Measurements from ENCODE around the gene NHERF1.

Gene NHERF1

GRCh38 chr17:74790161-74791058, 42.0 kb downstream of the NHERF1 start:
- DNase-seq: peak; percentile 20

- DNase-seq: no peak
These were observed 44.2 kb downstream of the NHERF1 start for GRCh38 chr17:74792586-74793105.

GRCh38 chr17:74795327-74796020, 47.0 kb downstream of the NHERF1 start:
- no peak for DNase-seq

GRCh38 chr17:74796211-74796610, 47.8 kb downstream of the NHERF1 start:
- DNase-seq: no peak

- no peak for DNase-seq
These were observed 48.4 kb downstream of the NHERF1 start for GRCh38 chr17:74796866-74797265.

GRCh38 chr17:74797824-74798223, 49.4 kb downstream of the NHERF1 start:
- no peak for DNase-seq

GRCh38 chr17:74798239-74798707, 49.8 kb downstream of the NHERF1 start:
- DNase-seq: no peak

- no peak for DNase-seq
These were observed 50.7 kb downstream of the NHERF1 start for GRCh38 chr17:74799097-74799496.

DNA sequence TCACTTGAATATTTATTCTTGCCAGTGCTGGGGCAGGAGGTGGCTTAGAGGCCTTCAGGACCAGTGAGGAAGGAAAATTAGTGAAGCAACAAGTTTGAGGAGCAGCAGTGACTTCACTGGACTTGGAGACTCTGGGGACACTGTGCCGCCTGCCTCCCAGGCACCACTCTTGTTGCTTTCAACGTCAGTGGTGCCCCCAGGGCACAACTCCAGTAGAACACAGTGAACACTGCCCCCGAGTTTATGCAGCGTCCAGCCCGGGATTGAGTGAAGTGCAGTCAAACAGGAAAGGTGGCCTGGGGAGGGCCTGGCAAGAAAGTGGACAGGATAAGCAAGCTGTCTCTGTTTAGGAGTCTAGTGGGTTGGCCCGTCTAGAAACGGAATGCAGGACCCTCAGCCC, 52.1 kb downstream of the NHERF1 start:
- no peak for DNase-seq

DNA sequence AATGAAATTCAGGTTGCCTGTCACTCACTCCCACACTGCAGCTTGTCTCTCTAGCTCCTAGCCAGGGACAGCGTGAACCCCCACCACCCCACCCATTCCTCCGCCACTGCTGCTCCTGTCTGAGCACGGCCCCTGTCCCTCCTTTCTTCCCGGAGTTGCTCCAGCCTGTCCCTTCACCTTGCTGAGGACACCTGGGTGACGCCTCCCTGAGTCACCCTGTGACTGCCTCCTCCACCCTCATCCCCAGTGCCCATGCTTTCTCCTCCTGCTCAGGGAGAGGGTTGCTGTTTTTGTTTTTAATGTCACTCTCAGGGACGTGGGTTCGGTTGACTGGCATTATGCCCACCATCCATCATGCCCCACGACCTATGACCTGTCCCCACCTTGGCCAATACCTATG, 53.5 kb downstream of the NHERF1 start:
- DNase-seq: no peak

DNA sequence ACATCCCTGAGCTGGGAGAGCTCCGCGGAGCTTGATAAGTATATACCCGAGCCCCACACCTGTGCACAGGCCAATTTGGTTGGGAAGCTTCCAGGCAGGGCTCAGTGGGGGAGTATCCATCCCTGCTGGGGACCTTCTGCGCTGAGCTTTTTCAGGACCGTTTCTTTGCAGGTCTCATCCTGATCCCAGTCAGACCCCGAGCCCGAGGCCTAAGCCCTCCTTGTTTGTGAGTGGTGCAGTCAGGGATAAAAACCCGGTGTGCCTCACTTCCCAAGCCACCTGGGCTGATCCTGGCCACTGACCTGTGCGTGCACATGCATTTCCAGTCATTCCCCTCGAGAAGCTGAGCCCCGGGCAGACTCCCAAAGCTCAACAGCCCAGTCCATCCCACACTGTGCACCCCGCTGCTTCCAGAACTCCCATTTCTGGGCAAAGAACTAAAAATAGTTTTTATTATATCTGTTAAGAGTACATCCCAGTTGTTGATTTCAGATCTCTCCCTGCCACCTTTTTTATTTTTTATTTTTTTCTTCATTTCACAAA, 55.0 kb downstream of the NHERF1 start:
- DNase-seq: no peak

DNA sequence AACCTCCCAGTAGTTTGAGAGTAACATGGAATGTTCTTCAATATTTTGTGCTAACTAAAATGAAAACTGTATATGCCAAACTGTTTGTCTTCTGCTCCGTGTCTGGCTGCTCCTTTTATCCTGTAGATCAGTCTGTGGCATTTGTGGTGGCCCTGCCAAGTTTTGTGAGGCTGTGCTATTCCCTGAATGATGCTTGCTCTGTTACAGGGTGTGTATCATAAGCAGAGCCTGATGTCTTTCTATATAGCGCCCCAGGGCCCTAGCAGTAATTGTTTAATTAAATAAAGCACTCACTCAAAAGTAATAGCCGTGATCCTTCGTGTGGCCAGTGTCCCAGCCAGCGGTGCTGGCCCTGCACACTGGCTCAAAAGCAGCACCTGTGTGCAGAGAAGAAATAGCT, 55.5 kb downstream of the NHERF1 start:
- DNase-seq: no peak

- DNase-seq: no peak
These were observed 56.3 kb downstream of the NHERF1 start for GRCh38 chr17:74804683-74805082.

DNA sequence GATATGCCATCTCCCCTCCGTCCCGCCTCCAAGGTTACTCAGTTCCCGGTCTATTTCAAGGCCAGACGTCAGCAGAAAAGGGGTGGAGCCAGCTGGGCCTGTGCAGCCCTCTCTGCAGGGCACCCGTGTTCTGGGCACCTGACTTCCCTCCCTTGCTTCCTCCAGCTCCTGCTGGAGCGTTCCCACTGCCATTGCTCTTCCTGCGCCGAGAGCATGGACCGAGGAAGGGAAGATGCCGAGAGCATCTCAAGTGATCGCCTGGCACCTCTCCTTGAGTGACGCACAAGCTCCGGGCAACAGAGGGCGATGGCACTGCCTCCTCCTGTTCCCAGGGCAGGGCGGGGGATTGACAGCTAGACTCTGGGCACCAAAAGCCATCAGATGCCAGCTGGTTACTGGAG, 57.2 kb downstream of the NHERF1 start:
- no peak for DNase-seq

GRCh38 chr17:74806334-74806733, 57.9 kb downstream of the NHERF1 start:
- DNase-seq: no peak

DNA sequence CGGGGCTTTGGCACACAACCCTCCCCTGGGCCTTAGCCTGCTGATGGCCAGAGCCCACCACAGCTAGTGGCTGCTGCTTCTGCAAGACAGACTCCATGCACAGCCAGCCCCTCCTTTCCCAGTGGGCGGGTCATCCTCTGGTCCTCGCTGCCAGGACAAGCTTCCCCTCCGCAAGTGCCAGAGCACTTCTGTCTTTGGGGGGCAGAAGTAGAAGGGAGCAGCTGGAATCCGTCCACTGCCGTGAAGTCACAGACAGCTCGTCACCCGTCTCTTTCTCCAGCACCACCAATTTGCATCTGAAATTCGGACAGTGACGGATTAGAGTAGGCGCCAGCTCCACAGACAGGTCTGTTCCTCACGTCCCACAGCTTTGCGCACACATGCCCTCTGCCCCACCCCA, 59.0 kb downstream of the NHERF1 start:
- DNase-seq: no peak

DNA sequence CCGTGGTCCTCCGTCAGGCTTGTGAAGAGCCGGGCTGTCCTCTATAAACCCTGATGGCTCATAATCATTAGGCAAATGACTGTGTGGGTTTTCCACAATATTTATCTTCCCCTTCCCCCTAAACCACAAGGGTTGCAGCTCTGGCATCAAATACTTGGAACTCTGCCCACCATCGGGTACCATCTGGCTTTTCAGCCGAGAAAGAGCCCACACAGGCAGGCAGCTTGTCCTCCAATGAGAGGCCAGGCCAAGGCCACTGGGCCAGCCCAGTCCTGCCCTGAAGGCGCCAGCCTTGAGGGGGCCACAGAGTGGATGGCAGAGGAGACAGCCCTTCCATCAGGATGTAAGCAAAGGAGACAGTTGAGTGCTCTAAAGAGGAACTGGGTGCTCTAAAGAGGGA, 59.5 kb downstream of the NHERF1 start:
- no peak for DNase-seq

GRCh38 chr17:74808714-74809430, 60.4 kb downstream of the NHERF1 start:
- DNase-seq: no peak

- no peak for DNase-seq
These were observed 62.5 kb downstream of the NHERF1 start for GRCh38 chr17:74810699-74811485.

GRCh38 chr17:74812109-74813009, 63.9 kb downstream of the NHERF1 start:
- no peak for DNase-seq

GRCh38 chr17:74814453-74814852, 66.0 kb downstream of the NHERF1 start:
- DNase-seq: peak; percentile 31
